K562 (cell line): ENCODE results near the gene BTBD1. TPM values are rescaled to one million over a fixed set of nuclear protein-coding genes. Genes with fewer than 3 reads are reported as not detected.

Experiments
- ARID2 ChIP-seq: fragments of 450-650 bp; IDR thresholded peaks from 2 replicates; pipeline ENCODE4 v1.6.1; 2017; ENCODE audit warnings: antibody characterized with exemption, mild to moderate bottlenecking
- CBX5 ChIP-seq: IDR thresholded peaks from 2 replicates; pipeline ENCODE4 v1.6.1; 2014; ENCODE audit warnings: low read depth, borderline replicate concordance
- HNRNPL ChIP-seq: fragments of 200-400 bp; formaldehyde crosslinking; IDR thresholded peaks from 2 replicates; pipeline ENCODE4 v1.6.1; 2017; ENCODE audit warnings: low read depth, mild to moderate bottlenecking, low read length
- NFE2L1 ChIP-seq: fragments of 450-650 bp; IDR thresholded peaks from 2 replicates; pipeline ENCODE4 v1.6.1; 2016; ENCODE audit warnings: missing genetic modification characterization, low read depth, mild to moderate bottlenecking, missing compliant biosample characterization, moderate library complexity, borderline replicate concordance
- PURB ChIP-seq: sonication (generic); formaldehyde crosslinking; IDR thresholded peaks from 2 replicates; pipeline ENCODE4 v1.9.0; 2021; ENCODE audit warnings: low read depth, mild to moderate bottlenecking, missing genetic modification reagents
- RHOXF2B ChIP-seq: fragments of 250-450 bp; sonication (Bioruptor Pico); conservative IDR thresholded peaks from 2 replicates; pipeline ENCODE4 v1.5.1; 2021
- SLC30A9 ChIP-seq: fragments of 250-450 bp; sonication (Bioruptor Pico); IDR thresholded peaks from 2 replicates; pipeline ENCODE4 v1.8.0; 2022; ENCODE audit warnings: mild to moderate bottlenecking, moderate library complexity
- SRSF1 ChIP-seq: fragments of 200-400 bp; formaldehyde crosslinking; IDR thresholded peaks from 2 replicates; pipeline ENCODE4 v1.6.1; 2017; ENCODE audit warnings: mild to moderate bottlenecking, low read depth, low read length, moderate library complexity
- TAF15 ChIP-seq: fragments of 200-400 bp; formaldehyde crosslinking; IDR thresholded peaks from 2 replicates; pipeline ENCODE4 v1.6.1; 2017; ENCODE audit warnings: mild to moderate bottlenecking, low read depth, low read length, moderate library complexity
- ZBTB7A ChIP-seq: IDR thresholded peaks from 2 replicates; pipeline ENCODE4 v1.6.1; 2011; ENCODE audit warnings: low read depth, mild to moderate bottlenecking, low read length, moderate library complexity, borderline replicate concordance; ENCODE audit not compliant: control insufficient read depth
- ZNF175 ChIP-seq: fragments of 200-800 bp; sonication (Bioruptor generic); IDR thresholded peaks from 2 replicates; pipeline ENCODE4 v1.6.1; 2016; ENCODE audit warnings: low read depth, mild to moderate bottlenecking, missing genetic modification characterization, missing compliant biosample characterization
- ZNF76 ChIP-seq: fragments of 250-450 bp; sonication (Bioruptor Pico); IDR thresholded peaks from 2 replicates; pipeline ENCODE4 v1.4.0; 2020; ENCODE audit warnings: mild to moderate bottlenecking, moderate library complexity, borderline replicate concordance
- polyA plus RNA-seq, 8 experiments: library from polyadenylated mRNA; depleted of rRNA in 4 of 8; stranded (reverse) in 5 of 8; unstranded in 3 of 8; fragments of >200 nt; fragmentation: Nextera tagmentation in 2 of 8; fragmentation: Illumina TruSeq in 1 of 8; extraction: Ambion mirVana in 2 of 8; extraction: Trizol in 1 of 8; gene quantifications; 2 replicates each; pipeline versions ENCODE4 v1.2.1 to v1.2.3, GENCODE V29; 2011 to 2014; ENCODE audit warnings: inconsistent platforms in 1 of 8, missing spikeins in 1 of 8
- total RNA-seq, 7 experiments: library from RNA; depleted of rRNA in 6 of 7; stranded (reverse); fragments of >200 nt in 6 of 7; fragmentation: Illumina TruSeq in 2 of 7; extraction: Trizol in 2 of 7; gene quantifications; 2 replicates each; pipeline versions ENCODE4 v1.2.1 to v1.2.3, GENCODE V29; 2011 to 2021; ENCODE audit warnings: low replicate concordance in 1 of 7
- TF ChIP-seq, protein P1 (sequence below): fragments of 450-650 bp; IDR thresholded peaks from 2 replicates; pipeline ENCODE4 v1.6.1; 2018; ENCODE audit not compliant: partially characterized antibody
- TF ChIP-seq, protein P2 (sequence below): fragments of 450-650 bp; IDR thresholded peaks from 2 replicates; pipeline ENCODE4 v1.6.1; 2017; ENCODE audit warnings: antibody characterized with exemption, mild to moderate bottlenecking
- TF ChIP-seq, protein P3 (sequence below): fragments of 450-650 bp; IDR thresholded peaks from 2 replicates; pipeline ENCODE4 v1.6.1; 2016; ENCODE audit warnings: borderline replicate concordance

BTBD1 gene
- total and polyA plus RNA-seq, 9 of the 15 experiments (the other 6 are each of a cell fraction or from before 2014, with no cell fraction given), result 19.4 to 106 (median 90.4) TPM

DNA sequence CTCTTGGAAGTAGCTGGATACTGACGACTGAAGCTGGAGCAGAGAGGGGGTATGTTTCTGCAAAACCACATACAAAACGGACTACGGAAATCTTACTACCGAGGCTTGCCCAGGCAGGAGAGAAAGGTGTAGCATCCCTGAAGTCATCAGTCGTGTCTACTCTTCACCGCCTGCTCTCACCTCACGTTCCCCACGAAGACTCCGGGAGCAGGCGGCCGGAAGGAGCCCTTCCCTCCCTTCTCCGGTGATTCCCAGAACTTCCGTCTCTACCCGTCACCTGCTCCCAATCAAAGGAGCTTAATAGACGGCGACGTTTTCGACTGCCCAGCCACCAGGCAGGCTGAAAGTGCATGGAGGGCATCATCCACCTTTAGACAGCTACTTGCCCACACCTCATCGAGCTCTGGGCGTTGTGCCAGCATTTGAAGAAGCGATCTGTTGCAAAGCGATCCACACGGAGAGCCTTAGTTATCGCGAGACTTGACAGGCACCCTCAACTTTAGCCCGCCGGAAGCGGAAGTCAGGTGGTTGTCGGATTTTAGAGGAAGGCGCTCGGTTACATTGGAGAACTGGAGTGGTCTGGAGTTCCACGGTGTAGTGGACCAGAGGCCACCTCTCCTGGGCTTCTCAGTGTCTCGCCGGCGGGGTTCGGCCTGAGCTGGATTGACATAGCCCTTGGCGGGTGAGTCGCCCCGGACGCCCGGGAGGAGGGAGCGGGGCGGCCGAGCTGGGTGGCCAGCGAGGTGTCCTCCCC, 81.2 kb downstream of the BTBD1 start, which contains the start of gene RAMAC (continued):
- TF ChIP-seq, protein P1, sequence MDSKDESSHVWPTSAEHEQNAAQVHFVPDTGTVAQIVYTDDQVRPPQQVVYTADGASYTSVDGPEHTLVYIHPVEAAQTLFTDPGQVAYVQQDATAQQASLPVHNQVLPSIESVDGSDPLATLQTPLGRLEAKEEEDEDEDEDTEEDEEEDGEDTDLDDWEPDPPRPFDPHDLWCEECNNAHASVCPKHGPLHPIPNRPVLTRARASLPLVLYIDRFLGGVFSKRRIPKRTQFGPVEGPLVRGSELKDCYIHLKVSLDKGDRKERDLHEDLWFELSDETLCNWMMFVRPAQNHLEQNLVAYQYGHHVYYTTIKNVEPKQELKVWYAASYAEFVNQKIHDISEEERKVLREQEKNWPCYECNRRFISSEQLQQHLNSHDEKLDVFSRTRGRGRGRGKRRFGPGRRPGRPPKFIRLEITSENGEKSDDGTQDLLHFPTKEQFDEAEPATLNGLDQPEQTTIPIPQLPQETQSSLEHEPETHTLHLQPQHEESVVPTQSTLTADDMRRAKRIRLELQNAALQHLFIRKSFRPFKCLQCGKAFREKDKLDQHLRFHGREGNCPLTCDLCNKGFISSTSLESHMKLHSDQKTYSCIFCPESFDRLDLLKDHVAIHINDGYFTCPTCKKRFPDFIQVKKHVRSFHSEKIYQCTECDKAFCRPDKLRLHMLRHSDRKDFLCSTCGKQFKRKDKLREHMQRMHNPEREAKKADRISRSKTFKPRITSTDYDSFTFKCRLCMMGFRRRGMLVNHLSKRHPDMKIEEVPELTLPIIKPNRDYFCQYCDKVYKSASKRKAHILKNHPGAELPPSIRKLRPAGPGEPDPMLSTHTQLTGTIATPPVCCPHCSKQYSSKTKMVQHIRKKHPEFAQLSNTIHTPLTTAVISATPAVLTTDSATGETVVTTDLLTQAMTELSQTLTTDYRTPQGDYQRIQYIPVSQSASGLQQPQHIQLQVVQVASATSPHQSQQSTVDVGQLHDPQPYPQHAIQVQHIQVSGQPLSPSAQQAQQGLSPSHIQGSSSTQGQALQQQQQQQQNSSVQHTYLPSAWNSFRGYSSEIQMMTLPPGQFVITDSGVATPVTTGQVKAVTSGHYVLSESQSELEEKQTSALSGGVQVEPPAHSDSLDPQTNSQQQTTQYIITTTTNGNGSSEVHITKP, result no peak
- TF ChIP-seq, protein P2, sequence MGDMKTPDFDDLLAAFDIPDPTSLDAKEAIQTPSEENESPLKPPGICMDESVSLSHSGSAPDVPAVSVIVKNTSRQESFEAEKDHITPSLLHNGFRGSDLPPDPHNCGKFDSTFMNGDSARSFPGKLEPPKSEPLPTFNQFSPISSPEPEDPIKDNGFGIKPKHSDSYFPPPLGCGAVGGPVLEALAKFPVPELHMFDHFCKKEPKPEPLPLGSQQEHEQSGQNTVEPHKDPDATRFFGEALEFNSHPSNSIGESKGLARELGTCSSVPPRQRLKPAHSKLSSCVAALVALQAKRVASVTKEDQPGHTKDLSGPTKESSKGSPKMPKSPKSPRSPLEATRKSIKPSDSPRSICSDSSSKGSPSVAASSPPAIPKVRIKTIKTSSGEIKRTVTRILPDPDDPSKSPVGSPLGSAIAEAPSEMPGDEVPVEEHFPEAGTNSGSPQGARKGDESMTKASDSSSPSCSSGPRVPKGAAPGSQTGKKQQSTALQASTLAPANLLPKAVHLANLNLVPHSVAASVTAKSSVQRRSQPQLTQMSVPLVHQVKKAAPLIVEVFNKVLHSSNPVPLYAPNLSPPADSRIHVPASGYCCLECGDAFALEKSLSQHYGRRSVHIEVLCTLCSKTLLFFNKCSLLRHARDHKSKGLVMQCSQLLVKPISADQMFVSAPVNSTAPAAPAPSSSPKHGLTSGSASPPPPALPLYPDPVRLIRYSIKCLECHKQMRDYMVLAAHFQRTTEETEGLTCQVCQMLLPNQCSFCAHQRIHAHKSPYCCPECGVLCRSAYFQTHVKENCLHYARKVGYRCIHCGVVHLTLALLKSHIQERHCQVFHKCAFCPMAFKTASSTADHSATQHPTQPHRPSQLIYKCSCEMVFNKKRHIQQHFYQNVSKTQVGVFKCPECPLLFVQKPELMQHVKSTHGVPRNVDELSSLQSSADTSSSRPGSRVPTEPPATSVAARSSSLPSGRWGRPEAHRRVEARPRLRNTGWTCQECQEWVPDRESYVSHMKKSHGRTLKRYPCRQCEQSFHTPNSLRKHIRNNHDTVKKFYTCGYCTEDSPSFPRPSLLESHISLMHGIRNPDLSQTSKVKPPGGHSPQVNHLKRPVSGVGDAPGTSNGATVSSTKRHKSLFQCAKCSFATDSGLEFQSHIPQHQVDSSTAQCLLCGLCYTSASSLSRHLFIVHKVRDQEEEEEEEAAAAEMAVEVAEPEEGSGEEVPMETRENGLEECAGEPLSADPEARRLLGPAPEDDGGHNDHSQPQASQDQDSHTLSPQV, result peak; percentile 66
- TF ChIP-seq PURB (CRISPR knock-in tag), result no peak
- TF ChIP-seq ARID2, result no peak
- TF ChIP-seq ZBTB7A, result no peak
- no peak for TF ChIP-seq CBX5
- TF ChIP-seq ZNF175, result no peak
- TF ChIP-seq, protein P3, sequence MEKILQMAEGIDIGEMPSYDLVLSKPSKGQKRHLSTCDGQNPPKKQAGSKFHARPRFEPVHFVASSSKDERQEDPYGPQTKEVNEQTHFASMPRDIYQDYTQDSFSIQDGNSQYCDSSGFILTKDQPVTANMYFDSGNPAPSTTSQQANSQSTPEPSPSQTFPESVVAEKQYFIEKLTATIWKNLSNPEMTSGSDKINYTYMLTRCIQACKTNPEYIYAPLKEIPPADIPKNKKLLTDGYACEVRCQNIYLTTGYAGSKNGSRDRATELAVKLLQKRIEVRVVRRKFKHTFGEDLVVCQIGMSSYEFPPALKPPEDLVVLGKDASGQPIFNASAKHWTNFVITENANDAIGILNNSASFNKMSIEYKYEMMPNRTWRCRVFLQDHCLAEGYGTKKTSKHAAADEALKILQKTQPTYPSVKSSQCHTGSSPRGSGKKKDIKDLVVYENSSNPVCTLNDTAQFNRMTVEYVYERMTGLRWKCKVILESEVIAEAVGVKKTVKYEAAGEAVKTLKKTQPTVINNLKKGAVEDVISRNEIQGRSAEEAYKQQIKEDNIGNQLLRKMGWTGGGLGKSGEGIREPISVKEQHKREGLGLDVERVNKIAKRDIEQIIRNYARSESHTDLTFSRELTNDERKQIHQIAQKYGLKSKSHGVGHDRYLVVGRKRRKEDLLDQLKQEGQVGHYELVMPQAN, result peak; percentile 75; the same call in 1 of the 2 replicates
- TF ChIP-seq TAF15, result no peak
- no peak for TF ChIP-seq SRSF1
- no peak for TF ChIP-seq RHOXF2B (CRISPR knock-in tag)
- TF ChIP-seq HNRNPL, result no peak
- no peak for TF ChIP-seq ZNF76 (CRISPR knock-in tag)
- TF ChIP-seq NFE2L1 (tag), result no peak
- no peak for TF ChIP-seq SLC30A9
